HCT116 (cell line): ENCODE measurements around the gene UBTD1. TPM values are rescaled to one million over a fixed set of nuclear protein-coding genes. Genes with fewer than 3 reads are reported as not detected.

Source experiments
- ATAC-seq: fragments of 200-7000 bp; cut with Tn5 transposase; 2 replicates; pipeline ENCODE4 v1.9.1; 2020; ENCODE audit warnings: mild to moderate bottlenecking, moderate library complexity
- BruUV-seq: library from RNA; stranded (reverse); fragments of 400-500 nt; replicated peaks from 2 replicates; lab custom pipeline; 2021; lab: Mats Ljungman, UMichigan
- CTCF ChIA-PET: fragments of 300-600 bp; sonication (Branson Sonifier 250); formaldehyde crosslinking; loops from one replicate; lab custom pipeline; 2021; ENCODE audit warnings: antibody characterized with exemption; lab: Charles Lee
- POLR2A ChIA-PET: fragments of 300-600, 350-600 bp; sonication (Branson Sonifier 250); formaldehyde crosslinking; loops from one replicate; lab custom pipeline; 2021; ENCODE audit warnings: antibody characterized with exemption; lab: Charles Lee
- RAD21 ChIA-PET, 2 experiments: fragments of 300-600 bp; sonication (Branson Sonifier 250); formaldehyde crosslinking; loops; one replicate each; lab custom pipeline; 2023; ENCODE audit warnings: low total read pairs in 2 of 2; ENCODE audit not compliant: uncharacterized antibody in 2 of 2, unreplicated experiment in 2 of 2, low non-redundant PET in 1 of 2; lab: Charles Lee
- DNase-seq: peaks from one replicate; pipeline ENCODE4 v3.0.0-alpha.2; 2010; ENCODE audit warnings: low read depth, low spot score
- H2AFZ ChIP-seq: fragments of 200-600 bp; shearing (Covaris generic), sonication (generic); 2 replicates; pipeline ENCODE4 v1.6.1; 2017; ENCODE audit warnings: low read depth, mixed run types, mixed read lengths, antibody characterized with exemption, low read length; ENCODE audit not compliant: poor library complexity, severe bottlenecking
- H3K27ac ChIP-seq: 2 replicates; pipeline ENCODE4 v1.5.1; 2012; ENCODE audit warnings: low read depth, low read length
- H3K27me3 ChIP-seq: fragments of 200-600 bp; sonication (generic); 2 replicates; pipeline ENCODE4 v1.6.1; 2016; ENCODE audit warnings: mixed run types, low read length, mixed read lengths; ENCODE audit not compliant: insufficient read depth
- H3K36me3 ChIP-seq, 2 experiments: fragments of 200-500 bp in 1 of 2; fragments of 200-600 bp in 1 of 2; sonication (Bioruptor generic) in 1 of 2; sonication (generic) in 1 of 2; 2 replicates each; pipeline versions ENCODE4 v1.5.1 to v1.6.1; 2014 to 2016; ENCODE audit warnings: low read length in 2 of 2, inconsistent platforms in 1 of 2, mixed read lengths in 1 of 2, mixed run types in 1 of 2; ENCODE audit not compliant: insufficient read depth in 2 of 2, control insufficient read depth in 1 of 2
- H3K4me1 ChIP-seq, 2 experiments: fragments of 200-600 bp in 1 of 2; sonication (generic) in 1 of 2; 2 replicates each; pipeline versions ENCODE4 v1.5.1 to v1.6.1; 2012 to 2017; ENCODE audit warnings: low read length in 2 of 2, inconsistent platforms in 1 of 2, mild to moderate bottlenecking in 1 of 2, mixed read lengths in 1 of 2, mixed run types in 1 of 2, moderate library complexity in 1 of 2; ENCODE audit not compliant: insufficient read depth in 2 of 2, control insufficient read depth in 1 of 2
- H3K4me2 ChIP-seq: fragments of 200-600 bp; sonication (generic); 2 replicates; pipeline ENCODE4 v1.6.1; 2017; ENCODE audit warnings: mixed run types, low read length, mixed read lengths
- H3K4me3 ChIP-seq, 2 experiments: fragments of 200-600 bp in 1 of 2; sonication (generic) in 1 of 2; replicated peaks in 1 of 2; 2 replicates each; pipeline ENCODE4 v1.5.1; 2011 to 2016; ENCODE audit warnings: low read length in 2 of 2, control low read depth in 1 of 2, low read depth in 1 of 2, mild to moderate bottlenecking in 1 of 2, mixed read lengths in 1 of 2, mixed run types in 1 of 2
- H3K79me2 ChIP-seq: fragments of 200-600 bp; sonication (generic); 2 replicates; pipeline ENCODE4 v1.6.1; 2017; ENCODE audit warnings: mild to moderate bottlenecking, mixed run types, low read length, moderate library complexity, mixed read lengths; ENCODE audit not compliant: insufficient read depth
- H3K9ac ChIP-seq: fragments of 200-600 bp; sonication (generic); 2 replicates; pipeline ENCODE4 v1.6.1; 2016; ENCODE audit warnings: low read length, mixed read lengths
- H3K9me2 ChIP-seq: fragments of 200-600 bp; sonication (generic), shearing (Covaris generic); 2 replicates; pipeline ENCODE4 v1.6.1; 2017; ENCODE audit warnings: mixed run types, mild to moderate bottlenecking, moderate library complexity; ENCODE audit not compliant: insufficient read depth
- H3K9me3 ChIP-seq, 2 experiments: fragments of 200-500 bp in 1 of 2; fragments of 200-600 bp in 1 of 2; sonication (Bioruptor generic) in 1 of 2; sonication (generic) in 1 of 2; 2 replicates each; pipeline ENCODE4 v1.6.1; 2014 to 2017; ENCODE audit warnings: low read length in 2 of 2, mixed read lengths in 2 of 2, inconsistent platforms in 1 of 2, low read depth in 1 of 2, mild to moderate bottlenecking in 1 of 2, mixed run types in 1 of 2, moderate library complexity in 1 of 2; ENCODE audit not compliant: control insufficient read depth in 1 of 2, insufficient read depth in 1 of 2
- H4K20me1 ChIP-seq: fragments of 200-600 bp; sonication (generic), shearing (Covaris generic); 2 replicates; pipeline ENCODE4 v1.6.1; 2017; ENCODE audit warnings: mixed run types, mild to moderate bottlenecking, moderate library complexity; ENCODE audit not compliant: insufficient read depth
- CBX3 ChIP-seq: IDR thresholded peaks from 2 replicates; pipeline ENCODE4 v1.6.1; 2012; ENCODE audit warnings: low read depth
- CEBPB ChIP-seq: IDR thresholded peaks from 2 replicates; pipeline ENCODE4 v1.6.1; 2012; ENCODE audit warnings: low read depth
- EGR1 ChIP-seq: IDR thresholded peaks from 2 replicates; pipeline ENCODE4 v1.6.1; 2012; ENCODE audit warnings: low read depth
- ELF1 ChIP-seq: IDR thresholded peaks from 2 replicates; pipeline ENCODE4 v1.6.1; 2012; ENCODE audit warnings: low read depth, borderline replicate concordance
- EZH2 ChIP-seq: fragments of 200-600 bp; sonication (generic); IDR thresholded peaks from 2 replicates; pipeline ENCODE4 v1.6.1; 2017; ENCODE audit warnings: antibody characterized with exemption, mixed run types
- EZH2phosphoT487 ChIP-seq: fragments of 200-600 bp; IDR thresholded peaks from 2 replicates; pipeline ENCODE4 v1.6.1; 2018; ENCODE audit warnings: antibody characterized with exemption, borderline replicate concordance
- POLR2AphosphoS5 ChIP-seq: IDR thresholded peaks from 2 replicates; pipeline ENCODE4 v1.6.1; 2011; ENCODE audit warnings: mild to moderate bottlenecking, low read depth, low read length, moderate library complexity
- RAD21 ChIP-seq: IDR thresholded peaks from 2 replicates; pipeline ENCODE4 v1.6.1; 2012; ENCODE audit warnings: low read depth, mild to moderate bottlenecking
- SIN3A ChIP-seq: IDR thresholded peaks from 2 replicates; pipeline ENCODE4 v1.6.1; 2012; ENCODE audit warnings: low read depth
- SP1 ChIP-seq: IDR thresholded peaks from 2 replicates; pipeline ENCODE4 v1.6.1; 2012; ENCODE audit warnings: low read depth
- SRF ChIP-seq: IDR thresholded peaks from 2 replicates; pipeline ENCODE4 v1.6.1; 2012; ENCODE audit warnings: low read depth
- TCF7L2 ChIP-seq: IDR thresholded peaks from 2 replicates; pipeline ENCODE4 v1.7.0; 2011; ENCODE audit warnings: borderline replicate concordance, inconsistent platforms; ENCODE audit not compliant: insufficient read depth, insufficient read length; ENCODE audit errors: extremely low read depth
- ZFX ChIP-seq: fragments of 450-650 bp; IDR thresholded peaks from 2 replicates; pipeline ENCODE4 v1.6.1; 2017
- ZNF274 ChIP-seq: fragments of 200-500 bp; sonication (Bioruptor generic); IDR thresholded peaks from 2 replicates; pipeline ENCODE4 v1.6.1; 2014; ENCODE audit warnings: mild to moderate bottlenecking, low read depth, low read length, inconsistent platforms
- intact Hi-C: fragments of 100-400 bp; cut with micrococcal nuclease; formaldehyde crosslinking; loops from 2 replicates; pipeline ENCODE4 v1.10.0; 2022
- total RNA-seq: library from RNA; stranded (reverse); gene quantifications from one replicate; pipeline ENCODE4 v1.2.1, GENCODE V29; 2021; ENCODE audit not compliant: unreplicated experiment
- TF ChIP-seq, protein P1 (sequence below): IDR thresholded peaks from 2 replicates; pipeline ENCODE4 v1.6.1; 2012; ENCODE audit warnings: low read depth
- TF ChIP-seq, protein P2 (sequence below): IDR thresholded peaks from 2 replicates; pipeline ENCODE4 v1.6.1; 2011; ENCODE audit warnings: mild to moderate bottlenecking, low read length, moderate library complexity; ENCODE audit not compliant: insufficient replicate concordance; ENCODE audit errors: extremely low read depth
- TF ChIP-seq, protein P3 (sequence below): IDR thresholded peaks from 2 replicates; pipeline ENCODE4 v1.6.1; 2012
- TF ChIP-seq, protein P4 (sequence below): IDR thresholded peaks from 2 replicates; pipeline ENCODE4 v1.6.1; 2012

UBTD1 gene
- total RNA-seq, 1 experiment from 2014 or later: 12.8 TPM

DNA sequence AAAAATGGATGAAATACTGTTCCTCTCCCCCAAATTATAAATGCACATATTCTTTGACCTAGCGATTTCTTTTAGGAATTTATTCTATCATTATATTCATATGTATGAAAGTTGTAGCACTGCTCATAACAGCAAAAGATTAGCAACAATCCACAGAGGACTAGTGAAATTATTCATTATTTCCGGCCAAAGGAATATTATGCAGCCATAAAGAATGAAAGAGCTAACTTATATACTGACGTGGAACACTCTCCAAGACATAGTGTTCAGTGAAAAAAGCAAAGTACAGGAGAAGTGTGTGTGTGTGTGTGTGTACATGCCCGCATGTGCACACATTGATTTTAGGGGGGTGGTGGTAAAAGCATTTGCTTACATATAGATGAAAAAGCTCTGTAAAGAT lies 23.8 kb upstream of the UBTD1 start:
- Histone ChIP-seq H3K9ac (no peak overlapping the region), H3K36me3 (peaks cover 64 to 71% of the 10 kb centered on the region in 2 experiments), H3K27ac (no peak overlapping the region), H3K27me3 (no peaks in the 10 kb centered on the region), H4K20me1 (peaks cover 3% of the 10 kb centered on the region; the same call in 1 of the 2 replicates), H3K79me2 (no peaks in the 10 kb centered on the region; the same call in 1 of the 2 replicates), H3K4me3 (no peak overlapping the region), H3K4me2 (no peak overlapping the region), H3K4me1 (no peaks in the 10 kb centered on the region; a peak in 1 of 4 replicates), H3K9me2 (no peaks in the 10 kb centered on the region), H3K9me3 (no peaks in the 10 kb centered on the region), H2AFZ (no peak overlapping the region)
- intact Hi-C loops: no loop called here
- ATAC-seq: no peak
- BruUV-seq: no TSS peak
- CTCF ChIA-PET: interaction anchor here (1.6 kb wide), 1 partner anchor 11 kb away, joined by 4 read pairs; no protein-coding TSS in a partner anchor
- TF ChIP-seq SRF: no peak
- no peak for TF ChIP-seq TCF7L2
- TF ChIP-seq SIN3A: no peak
- TF ChIP-seq ZNF274: no peak
- no peak for TF ChIP-seq CBX3
- TF ChIP-seq, protein P1, sequence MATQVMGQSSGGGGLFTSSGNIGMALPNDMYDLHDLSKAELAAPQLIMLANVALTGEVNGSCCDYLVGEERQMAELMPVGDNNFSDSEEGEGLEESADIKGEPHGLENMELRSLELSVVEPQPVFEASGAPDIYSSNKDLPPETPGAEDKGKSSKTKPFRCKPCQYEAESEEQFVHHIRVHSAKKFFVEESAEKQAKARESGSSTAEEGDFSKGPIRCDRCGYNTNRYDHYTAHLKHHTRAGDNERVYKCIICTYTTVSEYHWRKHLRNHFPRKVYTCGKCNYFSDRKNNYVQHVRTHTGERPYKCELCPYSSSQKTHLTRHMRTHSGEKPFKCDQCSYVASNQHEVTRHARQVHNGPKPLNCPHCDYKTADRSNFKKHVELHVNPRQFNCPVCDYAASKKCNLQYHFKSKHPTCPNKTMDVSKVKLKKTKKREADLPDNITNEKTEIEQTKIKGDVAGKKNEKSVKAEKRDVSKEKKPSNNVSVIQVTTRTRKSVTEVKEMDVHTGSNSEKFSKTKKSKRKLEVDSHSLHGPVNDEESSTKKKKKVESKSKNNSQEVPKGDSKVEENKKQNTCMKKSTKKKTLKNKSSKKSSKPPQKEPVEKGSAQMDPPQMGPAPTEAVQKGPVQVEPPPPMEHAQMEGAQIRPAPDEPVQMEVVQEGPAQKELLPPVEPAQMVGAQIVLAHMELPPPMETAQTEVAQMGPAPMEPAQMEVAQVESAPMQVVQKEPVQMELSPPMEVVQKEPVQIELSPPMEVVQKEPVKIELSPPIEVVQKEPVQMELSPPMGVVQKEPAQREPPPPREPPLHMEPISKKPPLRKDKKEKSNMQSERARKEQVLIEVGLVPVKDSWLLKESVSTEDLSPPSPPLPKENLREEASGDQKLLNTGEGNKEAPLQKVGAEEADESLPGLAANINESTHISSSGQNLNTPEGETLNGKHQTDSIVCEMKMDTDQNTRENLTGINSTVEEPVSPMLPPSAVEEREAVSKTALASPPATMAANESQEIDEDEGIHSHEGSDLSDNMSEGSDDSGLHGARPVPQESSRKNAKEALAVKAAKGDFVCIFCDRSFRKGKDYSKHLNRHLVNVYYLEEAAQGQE: no peak
- no peak for TF ChIP-seq EZH2phosphoT487
- no peak for TF ChIP-seq ELF1
- TF ChIP-seq CEBPB: no peak
- TF ChIP-seq, protein P2, sequence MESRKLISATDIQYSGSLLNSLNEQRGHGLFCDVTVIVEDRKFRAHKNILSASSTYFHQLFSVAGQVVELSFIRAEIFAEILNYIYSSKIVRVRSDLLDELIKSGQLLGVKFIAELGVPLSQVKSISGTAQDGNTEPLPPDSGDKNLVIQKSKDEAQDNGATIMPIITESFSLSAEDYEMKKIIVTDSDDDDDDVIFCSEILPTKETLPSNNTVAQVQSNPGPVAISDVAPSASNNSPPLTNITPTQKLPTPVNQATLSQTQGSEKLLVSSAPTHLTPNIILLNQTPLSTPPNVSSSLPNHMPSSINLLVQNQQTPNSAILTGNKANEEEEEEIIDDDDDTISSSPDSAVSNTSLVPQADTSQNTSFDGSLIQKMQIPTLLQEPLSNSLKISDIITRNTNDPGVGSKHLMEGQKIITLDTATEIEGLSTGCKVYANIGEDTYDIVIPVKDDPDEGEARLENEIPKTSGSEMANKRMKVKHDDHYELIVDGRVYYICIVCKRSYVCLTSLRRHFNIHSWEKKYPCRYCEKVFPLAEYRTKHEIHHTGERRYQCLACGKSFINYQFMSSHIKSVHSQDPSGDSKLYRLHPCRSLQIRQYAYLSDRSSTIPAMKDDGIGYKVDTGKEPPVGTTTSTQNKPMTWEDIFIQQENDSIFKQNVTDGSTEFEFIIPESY: no peak
- TF ChIP-seq, protein P3, sequence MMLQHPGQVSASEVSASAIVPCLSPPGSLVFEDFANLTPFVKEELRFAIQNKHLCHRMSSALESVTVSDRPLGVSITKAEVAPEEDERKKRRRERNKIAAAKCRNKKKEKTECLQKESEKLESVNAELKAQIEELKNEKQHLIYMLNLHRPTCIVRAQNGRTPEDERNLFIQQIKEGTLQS: no peak
- TF ChIP-seq SP1: no peak
- TF ChIP-seq POLR2AphosphoS5: no peak
- TF ChIP-seq EGR1: no peak
- TF ChIP-seq, protein P4, sequence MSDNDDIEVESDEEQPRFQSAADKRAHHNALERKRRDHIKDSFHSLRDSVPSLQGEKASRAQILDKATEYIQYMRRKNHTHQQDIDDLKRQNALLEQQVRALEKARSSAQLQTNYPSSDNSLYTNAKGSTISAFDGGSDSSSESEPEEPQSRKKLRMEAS: no peak
- TF ChIP-seq ZFX: no peak
- TF ChIP-seq RAD21: no peak
- no peak for TF ChIP-seq EZH2
- no peak for DNase-seq
- POLR2A ChIA-PET: no interaction called here
- RAD21 ChIA-PET: no interaction called here
